SK-N-SH treated with all-trans-retinoic acid at 6 μM for 48 hours (cell line): ENCODE measurements around the gene HRH3.

Experiments used
- ATAC-seq: fragments of 200-7000 bp; cut with Tn5 transposase; 3 replicates; pipeline ENCODE4 v1.9.1; 2020; ENCODE audit warnings: mild to moderate bottlenecking, moderate library complexity
- BACH2 ChIP-seq: fragments of 250-450 bp; sonication (Bioruptor Pico); IDR thresholded peaks from 2 replicates; pipeline ENCODE4 v1.9.0; 2021; ENCODE audit warnings: mild to moderate bottlenecking, borderline replicate concordance
- CSDC2 ChIP-seq: fragments of 250-450 bp; sonication (Bioruptor Pico); IDR thresholded peaks from 2 replicates; pipeline ENCODE4 v1.5.0; 2020; ENCODE audit warnings: mild to moderate bottlenecking, moderate library complexity
- CSRNP3 ChIP-seq: fragments of 250-450 bp; sonication (Bioruptor Pico); IDR thresholded peaks from 2 replicates; pipeline ENCODE4 v1.5.1; 2021; ENCODE audit warnings: mild to moderate bottlenecking, moderate library complexity
- ESRRG ChIP-seq: fragments of 250-450 bp; sonication (Bioruptor Pico); IDR thresholded peaks from 2 replicates; pipeline ENCODE4 v1.6.1; 2021; ENCODE audit warnings: mild to moderate bottlenecking
- GLIS3 ChIP-seq: fragments of 250-450 bp; sonication (Bioruptor Pico); IDR thresholded peaks from 2 replicates; pipeline ENCODE4 v1.5.0; 2020; ENCODE audit warnings: mild to moderate bottlenecking, moderate library complexity
- ISL1 ChIP-seq: fragments of 250-450 bp; sonication (Bioruptor Pico); IDR thresholded peaks from 2 replicates; pipeline ENCODE4 v2.1.2; 2022; ENCODE audit warnings: mild to moderate bottlenecking, moderate library complexity
- OSR1 ChIP-seq: fragments of 250-450 bp; sonication (Bioruptor Pico); IDR thresholded peaks from 2 replicates; pipeline ENCODE4 v1.8.0; 2022; ENCODE audit warnings: moderate library complexity, mild to moderate bottlenecking, inconsistent platforms
- POU6F1 ChIP-seq: fragments of 250-450 bp; sonication (Bioruptor Pico); IDR thresholded peaks from 2 replicates; pipeline ENCODE4 v1.8.0; 2021; ENCODE audit warnings: low read depth, mild to moderate bottlenecking, moderate library complexity, borderline replicate concordance
- PPARA ChIP-seq: fragments of 250-450 bp; sonication (Bioruptor Pico); IDR thresholded peaks from 2 replicates; pipeline ENCODE4 v1.5.0; 2020; ENCODE audit warnings: mild to moderate bottlenecking, borderline replicate concordance
- RARB ChIP-seq: fragments of 250-450 bp; sonication (Bioruptor Pico); IDR thresholded peaks from 2 replicates; pipeline ENCODE4 v1.8.0; 2021; ENCODE audit warnings: mild to moderate bottlenecking, moderate library complexity
- SNAI2 ChIP-seq: fragments of 250-450 bp; sonication (Bioruptor Pico); IDR thresholded peaks from 2 replicates; pipeline ENCODE4 v1.5.0; 2020; ENCODE audit warnings: mild to moderate bottlenecking, moderate library complexity
- TCF4 ChIP-seq: fragments of 250-450 bp; sonication (Bioruptor Pico); IDR thresholded peaks from 2 replicates; pipeline ENCODE4 v1.8.0; 2021; ENCODE audit warnings: mild to moderate bottlenecking, moderate library complexity, borderline replicate concordance
- TOX ChIP-seq: fragments of 250-450 bp; sonication (Bioruptor Pico); IDR thresholded peaks from 2 replicates; pipeline ENCODE4 v1.8.0; 2021; ENCODE audit warnings: mild to moderate bottlenecking, moderate library complexity, borderline replicate concordance
- ZC3H10 ChIP-seq: fragments of 250-450 bp; sonication (Bioruptor Pico); IDR thresholded peaks from 2 replicates; pipeline ENCODE4 v1.5.1; 2021; ENCODE audit warnings: mild to moderate bottlenecking, moderate library complexity
- ZFP3 ChIP-seq: fragments of 250-450 bp; sonication (Bioruptor Pico); IDR thresholded peaks from 2 replicates; pipeline ENCODE4 v1.5.0; 2020; ENCODE audit warnings: mild to moderate bottlenecking, moderate library complexity
- ZNF565 ChIP-seq: fragments of 450-650 bp; formaldehyde crosslinking; conservative IDR thresholded peaks from 2 replicates; pipeline ENCODE4 v1.5.0; 2020; ENCODE audit warnings: low read depth, mild to moderate bottlenecking, moderate library complexity
- ZNF8 ChIP-seq: fragments of 450-650 bp; formaldehyde crosslinking; IDR thresholded peaks from 2 replicates; pipeline ENCODE4 v1.5.0; 2020; ENCODE audit warnings: mild to moderate bottlenecking, moderate library complexity
- TF ChIP-seq, protein P1 (sequence below): fragments of 250-450 bp; sonication (Bioruptor Pico); IDR thresholded peaks from 2 replicates; pipeline ENCODE4 v1.8.0; 2020; ENCODE audit warnings: mild to moderate bottlenecking, moderate library complexity, borderline replicate concordance
- TF ChIP-seq, protein P2 (sequence below): fragments of 250-450 bp; sonication (Bioruptor Pico); IDR thresholded peaks from 2 replicates; pipeline ENCODE4 v1.5.1; 2020; ENCODE audit warnings: low read depth, mild to moderate bottlenecking, moderate library complexity
- TF ChIP-seq, protein P3 (sequence below): fragments of 250-450 bp; sonication (Bioruptor Pico); IDR thresholded peaks from 2 replicates; pipeline ENCODE4 v1.5.0; 2020; ENCODE audit warnings: mild to moderate bottlenecking, moderate library complexity

HRH3 gene

GRCh38 chr20:62225820-62226635 lies 6.0 kb upstream of the HRH3 start:
- TF ChIP-seq SNAI2 (CRISPR knock-in tag) = no peak
- no peak for TF ChIP-seq ZC3H10 (CRISPR knock-in tag)
- TF ChIP-seq TOX (CRISPR knock-in tag) = no peak
- TF ChIP-seq, protein P1, sequence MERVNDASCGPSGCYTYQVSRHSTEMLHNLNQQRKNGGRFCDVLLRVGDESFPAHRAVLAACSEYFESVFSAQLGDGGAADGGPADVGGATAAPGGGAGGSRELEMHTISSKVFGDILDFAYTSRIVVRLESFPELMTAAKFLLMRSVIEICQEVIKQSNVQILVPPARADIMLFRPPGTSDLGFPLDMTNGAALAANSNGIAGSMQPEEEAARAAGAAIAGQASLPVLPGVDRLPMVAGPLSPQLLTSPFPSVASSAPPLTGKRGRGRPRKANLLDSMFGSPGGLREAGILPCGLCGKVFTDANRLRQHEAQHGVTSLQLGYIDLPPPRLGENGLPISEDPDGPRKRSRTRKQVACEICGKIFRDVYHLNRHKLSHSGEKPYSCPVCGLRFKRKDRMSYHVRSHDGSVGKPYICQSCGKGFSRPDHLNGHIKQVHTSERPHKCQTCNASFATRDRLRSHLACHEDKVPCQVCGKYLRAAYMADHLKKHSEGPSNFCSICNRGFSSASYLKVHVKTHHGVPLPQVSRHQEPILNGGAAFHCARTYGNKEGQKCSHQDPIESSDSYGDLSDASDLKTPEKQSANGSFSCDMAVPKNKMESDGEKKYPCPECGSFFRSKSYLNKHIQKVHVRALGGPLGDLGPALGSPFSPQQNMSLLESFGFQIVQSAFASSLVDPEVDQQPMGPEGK (CRISPR knock-in tag) = no peak
- TF ChIP-seq OSR1 (CRISPR knock-in tag) = no peak
- TF ChIP-seq BACH2 (CRISPR knock-in tag) = no peak
- TF ChIP-seq, protein P2, sequence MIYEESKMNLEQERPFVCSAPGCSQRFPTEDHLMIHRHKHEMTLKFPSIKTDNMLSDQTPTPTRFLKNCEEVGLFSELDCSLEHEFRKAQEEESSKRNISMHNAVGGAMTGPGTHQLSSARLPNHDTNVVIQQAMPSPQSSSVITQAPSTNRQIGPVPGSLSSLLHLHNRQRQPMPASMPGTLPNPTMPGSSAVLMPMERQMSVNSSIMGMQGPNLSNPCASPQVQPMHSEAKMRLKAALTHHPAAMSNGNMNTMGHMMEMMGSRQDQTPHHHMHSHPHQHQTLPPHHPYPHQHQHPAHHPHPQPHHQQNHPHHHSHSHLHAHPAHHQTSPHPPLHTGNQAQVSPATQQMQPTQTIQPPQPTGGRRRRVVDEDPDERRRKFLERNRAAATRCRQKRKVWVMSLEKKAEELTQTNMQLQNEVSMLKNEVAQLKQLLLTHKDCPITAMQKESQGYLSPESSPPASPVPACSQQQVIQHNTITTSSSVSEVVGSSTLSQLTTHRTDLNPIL (CRISPR knock-in tag) = no peak
- TF ChIP-seq CSDC2 = no peak
- TF ChIP-seq, protein P3, sequence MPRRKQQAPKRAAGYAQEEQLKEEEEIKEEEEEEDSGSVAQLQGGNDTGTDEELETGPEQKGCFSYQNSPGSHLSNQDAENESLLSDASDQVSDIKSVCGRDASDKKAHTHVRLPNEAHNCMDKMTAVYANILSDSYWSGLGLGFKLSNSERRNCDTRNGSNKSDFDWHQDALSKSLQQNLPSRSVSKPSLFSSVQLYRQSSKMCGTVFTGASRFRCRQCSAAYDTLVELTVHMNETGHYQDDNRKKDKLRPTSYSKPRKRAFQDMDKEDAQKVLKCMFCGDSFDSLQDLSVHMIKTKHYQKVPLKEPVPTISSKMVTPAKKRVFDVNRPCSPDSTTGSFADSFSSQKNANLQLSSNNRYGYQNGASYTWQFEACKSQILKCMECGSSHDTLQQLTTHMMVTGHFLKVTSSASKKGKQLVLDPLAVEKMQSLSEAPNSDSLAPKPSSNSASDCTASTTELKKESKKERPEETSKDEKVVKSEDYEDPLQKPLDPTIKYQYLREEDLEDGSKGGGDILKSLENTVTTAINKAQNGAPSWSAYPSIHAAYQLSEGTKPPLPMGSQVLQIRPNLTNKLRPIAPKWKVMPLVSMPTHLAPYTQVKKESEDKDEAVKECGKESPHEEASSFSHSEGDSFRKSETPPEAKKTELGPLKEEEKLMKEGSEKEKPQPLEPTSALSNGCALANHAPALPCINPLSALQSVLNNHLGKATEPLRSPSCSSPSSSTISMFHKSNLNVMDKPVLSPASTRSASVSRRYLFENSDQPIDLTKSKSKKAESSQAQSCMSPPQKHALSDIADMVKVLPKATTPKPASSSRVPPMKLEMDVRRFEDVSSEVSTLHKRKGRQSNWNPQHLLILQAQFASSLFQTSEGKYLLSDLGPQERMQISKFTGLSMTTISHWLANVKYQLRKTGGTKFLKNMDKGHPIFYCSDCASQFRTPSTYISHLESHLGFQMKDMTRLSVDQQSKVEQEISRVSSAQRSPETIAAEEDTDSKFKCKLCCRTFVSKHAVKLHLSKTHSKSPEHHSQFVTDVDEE = no peak
- TF ChIP-seq ISL1 (CRISPR knock-in tag) = no peak
- TF ChIP-seq ZNF565 (CRISPR knock-in tag) = no peak
- TF ChIP-seq CSRNP3 = no peak
- TF ChIP-seq RARB (CRISPR knock-in tag) = no peak
- no peak for TF ChIP-seq PPARA (CRISPR knock-in tag)
- no peak for TF ChIP-seq ESRRG (CRISPR knock-in tag)
- no peak for TF ChIP-seq GLIS3 (CRISPR knock-in tag)
- TF ChIP-seq ZFP3 (CRISPR knock-in tag) = no peak
- no peak for TF ChIP-seq ZNF8 (CRISPR knock-in tag)
- TF ChIP-seq, all 23 proteins: peak for 0
- ATAC-seq = no peak

- TF ChIP-seq, protein P1 (CRISPR knock-in tag) = no peak
- TF ChIP-seq ZC3H10 (CRISPR knock-in tag) (no peak), CSDC2 (no peak), OSR1 (CRISPR knock-in tag) (no peak)
- TF ChIP-seq, all 23 proteins: peak for 0
- ATAC-seq = no peak
Measured at GRCh38 chr20:62225026-62225425, 4.9 kb upstream of the HRH3 start.

DNA sequence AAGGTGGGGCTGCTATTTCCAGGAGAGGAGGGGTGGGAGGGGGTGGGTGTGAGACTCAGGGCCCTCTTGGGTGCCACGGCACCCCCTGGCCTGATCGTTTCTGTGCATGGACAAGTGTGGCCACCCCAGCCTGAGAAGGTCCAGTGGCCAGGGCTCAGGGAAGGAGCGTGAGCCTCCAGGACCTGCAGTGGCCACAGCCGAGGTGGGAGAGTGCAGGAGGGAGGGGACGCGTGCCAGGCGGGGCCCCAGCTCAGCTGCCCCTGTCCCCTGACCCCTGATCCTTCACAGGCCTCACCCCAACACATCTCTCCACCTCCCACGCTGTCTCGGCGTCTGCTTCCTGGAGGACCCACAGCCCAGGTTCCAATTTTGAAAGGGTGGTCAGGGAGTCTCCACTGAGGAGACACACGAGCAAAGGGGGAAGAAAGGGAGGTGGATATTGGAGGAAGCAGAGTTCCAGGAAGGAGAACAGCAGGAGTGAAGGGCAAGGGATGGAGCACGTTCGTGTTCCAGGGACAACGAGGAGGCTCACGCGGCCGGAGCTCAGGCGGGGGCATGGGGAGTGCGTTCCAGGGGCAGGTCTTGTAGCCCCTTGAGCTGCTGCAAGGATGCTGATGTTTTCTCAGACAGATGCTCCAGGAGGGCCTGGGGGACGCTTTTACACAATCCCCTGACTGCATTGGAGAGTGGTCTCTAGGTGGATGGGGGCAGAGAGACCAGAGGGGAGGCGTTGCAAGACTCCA lies 4.2 kb upstream of the HRH3 start:
- ATAC-seq = no peak
- TF ChIP-seq PPARA (CRISPR knock-in tag) = no peak
- no peak for TF ChIP-seq ZNF565 (CRISPR knock-in tag)
- TF ChIP-seq, protein P2 (CRISPR knock-in tag) = no peak
- TF ChIP-seq POU6F1 (CRISPR knock-in tag) = no peak
- TF ChIP-seq, protein P1 (CRISPR knock-in tag) = no peak
- no peak for TF ChIP-seq ZNF8 (CRISPR knock-in tag)
- no peak for TF ChIP-seq TCF4
